GM19328 (cell line): ENCODE results near the gene ATG16L1.
A peak's percentile ranks its signal among the peaks of the same experiment; 100 is the strongest.

Source experiments
- ATAC-seq: cut with Tn5 transposase; IDR thresholded peaks from one replicate; pipeline ENCODE4 v1.9.1; 2021; ENCODE audit warnings: mild to moderate bottlenecking, moderate library complexity; ENCODE audit not compliant: unreplicated experiment

ATG16L1 gene

GRCh38 chr2:233258211-233258610, 6.7 kb downstream of the ATG16L1 start:
- ATAC-seq: no peak

- no peak for ATAC-seq
These were observed 8.3 kb downstream of the ATG16L1 start for GRCh38 chr2:233259730-233260129.

GRCh38 chr2:233260661-233261060, 9.2 kb downstream of the ATG16L1 start:
- no peak for ATAC-seq

DNA sequence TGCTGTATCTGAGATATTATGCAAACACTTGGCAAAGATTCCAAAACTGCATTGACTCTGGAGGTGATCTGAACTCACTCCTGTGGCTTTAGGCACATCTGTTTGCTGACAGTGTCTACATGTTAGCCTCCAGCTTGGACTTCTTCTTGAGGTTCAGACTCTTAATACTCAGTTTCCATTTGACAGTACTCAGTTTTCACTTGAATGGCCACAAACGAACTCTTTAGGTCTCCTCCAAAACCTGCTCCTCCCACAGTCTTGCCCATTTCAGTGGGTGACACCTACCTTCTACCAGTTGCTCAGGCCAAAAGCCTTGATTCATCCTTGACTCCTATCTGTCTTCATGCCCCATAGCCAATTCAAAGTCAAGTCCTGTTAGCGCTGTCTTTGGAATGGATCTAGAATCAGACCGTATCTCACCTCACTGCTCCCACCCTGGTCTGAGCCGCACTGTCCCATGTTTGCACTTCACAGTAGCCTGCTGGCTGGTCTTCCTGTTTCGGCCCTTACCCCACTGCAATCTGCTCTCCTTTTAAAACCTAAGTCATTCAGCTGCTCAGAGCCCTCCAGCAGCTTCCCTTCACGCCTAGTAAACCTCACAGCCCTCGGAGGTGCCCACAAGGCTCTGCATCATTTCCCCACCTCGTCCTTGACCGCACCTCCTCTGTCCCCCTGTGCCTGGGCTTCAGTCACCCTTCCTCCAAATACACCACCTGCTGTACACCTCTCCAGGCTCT, 10.5 kb downstream of the ATG16L1 start:
- ATAC-seq: peak; percentile 65

- ATAC-seq: no peak
These were observed 11.1 kb downstream of the ATG16L1 start for GRCh38 chr2:233262562-233262961.

DNA sequence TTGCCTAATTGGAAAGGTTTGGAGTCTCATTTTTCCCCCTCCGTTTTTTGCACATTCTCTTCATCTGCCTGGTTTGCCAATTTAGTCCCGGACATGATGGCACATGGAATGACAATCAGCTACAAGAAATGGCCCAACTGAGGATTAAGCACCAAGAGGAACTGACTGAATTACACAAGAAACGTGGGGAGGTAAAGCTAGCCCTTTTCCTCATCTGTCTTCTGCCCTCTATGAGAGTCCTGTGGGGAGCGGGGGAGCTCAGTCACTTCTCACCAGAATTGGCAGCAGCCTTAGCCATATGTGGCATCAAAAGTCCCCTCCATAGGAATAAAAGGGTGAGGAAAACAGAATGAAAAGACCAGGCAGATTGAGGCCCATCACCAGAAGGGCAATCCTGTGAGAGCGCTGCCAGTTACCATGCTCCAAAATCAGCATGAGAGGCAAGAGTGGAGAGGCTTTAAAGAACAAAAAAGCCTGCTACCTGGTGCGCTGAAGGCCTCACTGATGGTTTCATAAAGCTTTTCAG, 11.6 kb downstream of the ATG16L1 start:
- ATAC-seq: no peak

DNA sequence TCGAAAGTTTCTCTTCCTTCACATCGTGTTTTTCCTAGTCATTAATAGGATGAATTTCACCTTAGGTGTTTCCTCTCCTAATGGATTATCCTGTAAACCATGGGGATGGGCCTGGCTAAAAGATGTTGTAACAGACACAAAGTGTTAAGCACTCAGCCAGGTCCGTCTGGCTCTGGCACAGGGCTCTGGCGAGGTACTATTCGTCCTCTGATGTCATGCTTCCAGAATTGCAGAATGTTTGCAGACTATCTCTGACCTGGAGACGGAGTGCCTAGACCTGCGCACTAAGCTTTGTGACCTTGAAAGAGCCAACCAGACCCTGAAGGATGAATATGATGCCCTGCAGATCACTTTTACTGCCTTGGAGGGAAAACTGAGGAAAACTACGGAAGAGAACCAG, 13.2 kb downstream of the ATG16L1 start:
- ATAC-seq: no peak

DNA sequence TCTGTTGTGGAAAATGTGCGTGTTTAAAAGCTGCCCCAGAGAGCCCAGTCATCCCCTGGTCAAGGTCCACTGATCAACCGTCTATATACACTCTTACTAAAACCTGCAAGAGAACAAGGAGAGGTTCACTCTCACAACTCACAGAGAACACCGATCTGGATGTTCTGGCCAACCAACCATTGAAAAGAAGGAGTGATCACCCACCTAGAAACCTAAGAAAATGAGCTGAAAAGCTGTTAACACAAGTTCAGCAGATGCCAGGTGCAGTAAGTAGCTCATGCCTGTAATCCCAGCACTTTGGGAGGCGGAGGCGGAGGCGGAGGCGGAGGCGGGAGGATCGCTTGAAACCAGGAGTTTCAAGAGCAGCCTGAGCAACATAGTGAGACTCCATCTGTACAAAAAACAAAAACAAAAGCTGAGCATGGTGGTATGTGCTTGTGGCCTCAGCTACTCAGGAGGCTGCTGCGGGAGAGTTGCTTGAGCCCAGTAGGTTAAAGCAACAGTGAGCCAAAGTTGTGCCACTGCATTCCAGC, 14.5 kb downstream of the ATG16L1 start:
- no peak for ATAC-seq

DNA sequence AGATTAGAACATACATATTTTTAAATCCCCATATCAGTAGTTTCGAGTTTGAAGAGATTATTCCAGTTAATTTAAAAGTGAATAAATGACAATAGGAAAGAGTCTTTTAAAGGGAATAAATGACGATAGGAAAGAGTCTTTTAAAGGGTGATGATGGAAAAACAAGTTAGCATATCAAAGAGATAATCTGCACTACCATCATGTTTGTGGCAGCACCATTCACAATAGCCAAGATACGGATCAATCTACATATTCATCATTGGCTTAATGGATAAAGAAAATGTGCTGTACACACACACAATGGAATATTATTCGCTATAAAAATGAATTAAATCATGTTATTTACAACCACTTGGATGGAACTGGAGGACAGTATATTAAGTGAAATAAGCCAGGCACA, 15.0 kb downstream of the ATG16L1 start:
- no peak for ATAC-seq

DNA sequence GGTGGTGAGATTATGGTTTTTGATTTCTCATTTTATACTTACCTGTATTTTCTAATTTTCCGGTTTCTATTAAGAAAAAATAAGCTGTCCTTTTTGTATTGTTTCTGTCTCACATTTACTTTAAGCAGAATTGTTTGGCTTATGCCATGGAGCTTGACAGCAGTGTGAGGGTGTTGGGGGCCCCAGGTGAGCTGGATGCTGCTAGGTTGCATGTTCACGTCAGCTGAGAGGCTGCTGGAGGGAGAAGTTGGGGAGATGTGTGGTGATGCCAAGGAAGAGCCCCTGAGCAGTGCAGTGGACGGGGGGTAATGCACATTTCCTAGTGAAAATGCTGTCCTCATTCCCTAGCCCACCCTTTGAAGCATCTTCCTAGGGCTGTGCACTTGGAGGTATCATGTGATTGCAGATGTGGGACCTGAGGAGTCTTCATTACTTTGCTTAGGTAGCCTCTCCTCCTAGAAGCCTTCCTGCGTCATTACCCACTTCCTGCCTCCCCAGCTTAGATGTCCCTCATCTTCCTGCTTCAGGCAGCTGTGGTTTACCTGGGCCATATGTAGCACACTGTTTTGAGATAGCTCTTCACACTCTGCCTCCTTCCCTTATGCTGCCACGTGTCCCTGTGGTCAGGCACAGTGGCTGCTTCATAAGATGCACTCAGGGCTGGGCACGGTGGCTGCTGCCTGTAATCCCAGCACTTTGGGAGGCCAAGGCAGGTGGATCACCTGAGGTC, 16.2 kb downstream of the ATG16L1 start:
- ATAC-seq: no peak

- no peak for ATAC-seq
These were observed 18.9 kb downstream of the ATG16L1 start for GRCh38 chr2:233270366-233270765.

DNA sequence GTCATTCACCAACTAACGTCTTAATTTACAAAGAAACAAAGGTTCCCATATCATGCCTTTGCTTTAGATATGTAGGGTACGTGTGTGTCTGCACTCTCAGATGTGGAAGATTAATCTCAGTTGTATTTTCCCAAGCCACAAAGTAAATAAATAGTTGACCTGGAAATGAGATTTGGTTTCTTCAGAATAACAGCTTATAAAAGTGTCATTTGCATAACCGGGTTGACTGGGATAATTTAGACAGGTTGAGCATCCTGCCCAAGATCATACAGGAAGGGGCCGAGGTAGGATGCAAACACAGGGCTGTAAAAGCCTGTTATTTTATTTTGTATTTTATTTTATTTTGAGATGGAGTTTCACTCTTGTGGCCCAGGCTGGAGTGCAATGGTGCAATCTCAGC, 19.5 kb downstream of the ATG16L1 start:
- ATAC-seq: no peak

DNA sequence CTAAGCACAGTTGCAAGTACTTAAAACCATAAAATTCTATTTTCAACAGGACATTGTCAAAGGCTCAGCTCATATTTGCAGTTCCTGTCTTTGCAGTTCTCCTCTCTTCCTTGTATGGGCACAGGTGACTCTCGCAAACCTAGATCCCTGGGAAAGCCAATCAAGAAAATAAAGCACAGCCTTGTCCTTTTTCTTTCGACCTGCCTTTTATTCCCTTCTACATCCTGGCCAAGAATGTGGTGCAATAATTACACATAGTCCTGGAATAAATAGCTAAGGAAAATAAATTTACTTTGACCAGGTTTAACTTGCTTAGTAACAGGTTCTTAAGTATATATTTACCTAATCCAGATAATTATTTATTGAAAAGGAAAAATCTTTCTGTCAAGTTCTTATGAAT, 20.2 kb downstream of the ATG16L1 start:
- ATAC-seq: no peak

GRCh38 chr2:233273120-233273519, 21.6 kb downstream of the ATG16L1 start:
- ATAC-seq: no peak

DNA sequence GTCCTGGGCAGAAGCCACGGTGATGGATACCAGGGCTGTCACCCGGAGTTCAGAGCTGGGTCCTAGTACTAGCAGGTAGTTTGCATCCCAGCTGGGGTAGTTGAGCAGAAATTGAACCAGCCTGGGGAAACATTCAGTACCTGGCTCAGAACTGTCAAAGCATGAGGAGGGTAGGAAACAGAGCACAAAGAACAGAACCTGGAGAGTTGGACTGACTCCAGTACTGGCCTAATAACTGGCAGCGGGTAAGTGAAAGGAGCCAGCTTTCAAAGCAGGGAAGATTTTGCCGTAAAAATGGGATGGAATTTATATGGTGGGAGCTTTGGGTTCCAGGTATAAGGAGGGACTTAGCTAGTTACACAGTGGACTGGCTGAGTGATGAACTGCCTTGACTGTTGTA, 23.8 kb downstream of the ATG16L1 start:
- no peak for ATAC-seq

DNA sequence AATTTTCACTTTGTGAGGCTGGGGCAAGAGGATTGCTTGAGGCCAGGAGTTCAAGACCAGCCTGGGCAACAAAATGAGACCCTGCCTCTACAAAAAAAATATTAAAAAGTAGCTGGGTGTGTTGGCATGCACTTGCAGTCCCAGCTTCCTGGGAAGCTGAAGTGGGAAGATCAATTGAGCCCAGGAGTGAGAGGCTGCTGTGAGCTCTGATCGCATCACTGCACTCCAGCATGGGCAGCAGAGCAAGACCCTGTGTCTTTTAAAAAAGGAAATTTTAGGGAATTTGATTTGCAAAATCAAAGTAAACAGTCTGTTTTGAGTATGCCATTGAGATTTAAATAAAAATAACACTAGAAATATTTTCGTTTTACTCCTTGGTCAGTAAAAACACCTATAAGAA, 27.4 kb downstream of the ATG16L1 start:
- no peak for ATAC-seq

DNA sequence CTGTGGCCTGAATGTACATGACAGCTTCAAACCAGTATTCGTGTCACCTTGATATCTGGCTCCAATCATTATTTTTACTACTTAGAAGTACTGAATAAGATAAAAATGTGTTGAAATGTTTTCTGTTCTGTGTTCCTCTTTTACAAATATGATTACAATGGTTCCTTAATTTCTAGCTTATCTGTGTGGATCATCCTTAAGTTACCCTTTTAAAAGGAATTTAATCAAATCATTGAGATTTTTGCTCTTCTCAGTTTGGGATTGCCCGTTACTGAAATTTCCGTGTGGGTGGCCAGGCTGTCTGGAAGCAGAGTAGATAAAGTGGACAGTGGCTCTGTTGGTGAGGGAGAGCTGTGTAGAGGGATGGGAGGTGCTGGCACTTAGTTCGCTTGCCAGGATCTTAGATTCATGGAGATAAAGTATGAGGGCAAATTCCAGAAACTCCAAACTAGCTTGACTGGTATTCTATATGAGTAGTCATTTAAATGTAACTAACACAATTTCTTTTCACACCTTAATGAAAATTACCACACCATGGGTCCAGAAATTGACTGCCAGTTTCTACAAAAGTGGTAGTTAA, 28.7 kb downstream of the ATG16L1 start:
- no peak for ATAC-seq

DNA sequence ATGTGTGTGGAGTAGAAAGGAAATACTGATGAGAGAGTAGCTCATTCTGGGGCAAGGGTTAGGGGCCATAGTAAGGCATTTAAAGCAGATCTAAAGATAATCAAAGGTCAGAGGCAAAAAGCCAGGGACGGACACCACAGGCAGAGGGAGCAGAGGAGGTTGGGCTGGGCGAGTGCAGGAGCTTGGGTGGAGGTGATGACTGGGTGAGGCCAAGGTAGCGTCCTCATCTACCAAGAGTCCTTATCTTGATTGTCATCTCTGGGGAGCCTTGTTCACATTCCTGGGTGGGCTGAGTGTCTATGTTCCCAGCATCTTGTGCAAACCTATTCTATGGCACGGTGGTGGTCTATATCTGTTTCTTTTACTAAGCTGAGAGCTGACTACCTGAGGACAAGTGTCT, 30.1 kb downstream of the ATG16L1 start:
- no peak for ATAC-seq

DNA sequence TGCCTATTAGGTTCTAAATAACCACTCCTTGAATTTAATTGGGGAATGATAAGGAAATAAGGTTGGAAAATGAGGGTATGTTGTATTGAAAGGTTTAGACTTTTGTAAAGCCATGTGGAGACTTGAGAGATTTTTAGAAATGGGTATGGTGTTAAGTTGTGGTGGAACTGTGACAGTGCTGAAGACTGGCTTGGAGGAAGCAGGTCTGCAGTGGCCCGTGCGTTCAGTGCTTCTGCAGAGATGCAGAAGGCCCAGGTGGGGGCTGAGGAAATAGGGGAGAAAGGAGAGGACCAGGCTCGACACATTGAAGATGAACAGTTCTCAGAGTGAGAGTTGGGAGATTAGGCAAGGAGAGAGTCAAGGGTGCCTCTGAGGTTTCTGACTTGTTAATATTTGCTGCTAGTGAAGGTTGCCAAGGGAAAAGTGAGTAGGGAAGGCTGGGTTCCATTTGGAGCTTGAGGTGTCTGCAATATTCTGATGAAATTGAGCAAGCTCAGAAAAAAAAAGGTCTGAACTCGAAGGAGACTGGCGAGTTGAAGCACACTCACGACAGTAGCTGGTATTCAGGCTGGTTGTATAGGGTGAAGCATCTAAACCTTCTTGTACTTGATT, 30.6 kb downstream of the ATG16L1 start:
- ATAC-seq: no peak

GRCh38 chr2:233285921-233286320, 34.4 kb downstream of the ATG16L1 start:
- ATAC-seq: no peak

DNA sequence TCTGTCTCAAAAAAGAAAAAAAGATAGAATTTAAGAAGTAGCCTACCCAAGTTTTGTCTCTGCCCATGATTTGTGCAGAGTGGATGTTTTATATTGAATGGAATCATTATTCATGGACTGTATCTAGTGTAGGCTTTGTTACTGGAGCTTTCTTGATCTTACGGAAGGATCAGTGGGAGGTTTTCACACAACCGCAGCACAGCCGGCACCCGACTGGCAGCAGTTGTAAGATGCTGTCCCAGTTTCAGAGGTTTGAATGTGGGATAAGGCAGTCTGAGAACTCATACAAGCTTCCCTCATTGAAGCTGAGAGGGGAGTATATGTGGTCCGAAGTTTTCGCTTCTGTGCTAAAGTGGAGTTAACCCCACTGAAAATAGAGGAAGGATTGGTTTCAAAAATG, 36.4 kb downstream of the ATG16L1 start:
- no peak for ATAC-seq
